Astrocyte (in vitro differentiated cells and primary cell): ENCODE measurements around the gene ALDH16A1. TPM values are rescaled to one million over a fixed set of nuclear protein-coding genes. Genes with fewer than 3 reads are reported as not detected.
A peak's percentile ranks its signal among the peaks of the same experiment; 100 is the strongest.

Experiments used
- DNase-seq: peaks from one replicate; pipeline ENCODE4 v3.0.0-alpha.2; 2010; ENCODE audit warnings: low read depth
- FAIRE-seq: peaks from 2 replicates; lab custom pipeline; 2011; peaks lifted over from hg19 to GRCh38; lab: Jason Lieb, UNC
- H2AFZ ChIP-seq: 2 replicates; pipeline ENCODE4 v1.6.0; 2012; ENCODE audit warnings: low read depth, low read length, inconsistent platforms
- H3K27ac ChIP-seq: 2 replicates; pipeline ENCODE4 v1.5.1; 2011; ENCODE audit warnings: low read depth, low read length, inconsistent platforms
- H3K27me3 ChIP-seq: 2 replicates; pipeline ENCODE4 v1.6.0; 2011; ENCODE audit warnings: low read length, inconsistent platforms; ENCODE audit not compliant: insufficient read depth
- H3K36me3 ChIP-seq: 2 replicates; pipeline ENCODE4 v1.5.1; 2011; ENCODE audit warnings: low read length, inconsistent platforms; ENCODE audit not compliant: insufficient read depth
- H3K4me1 ChIP-seq: 2 replicates; pipeline ENCODE4 v1.5.1; 2011; ENCODE audit warnings: low read length, inconsistent platforms; ENCODE audit not compliant: insufficient read depth
- H3K4me2 ChIP-seq: 2 replicates; pipeline ENCODE4 v1.6.0; 2012; ENCODE audit warnings: low read length, inconsistent platforms
- H3K4me3 ChIP-seq: 2 replicates; pipeline ENCODE4 v1.5.1; 2011; ENCODE audit warnings: low read depth, mild to moderate bottlenecking, low read length, inconsistent platforms; ENCODE audit not compliant: insufficient read depth
- H3K79me2 ChIP-seq: 2 replicates; pipeline ENCODE4 v1.6.0; 2012; ENCODE audit warnings: mild to moderate bottlenecking, low read length, inconsistent platforms; ENCODE audit not compliant: insufficient read depth
- H3K9ac ChIP-seq: 2 replicates; pipeline ENCODE4 v1.6.0; 2012; ENCODE audit warnings: mild to moderate bottlenecking, low read length, inconsistent platforms
- H3K9me3 ChIP-seq: 2 replicates; pipeline ENCODE4 v1.5.1; 2012; ENCODE audit warnings: low read depth, mild to moderate bottlenecking, low read length, inconsistent platforms; ENCODE audit not compliant: insufficient read depth
- H4K20me1 ChIP-seq: 2 replicates; pipeline ENCODE4 v1.6.0; 2012; ENCODE audit warnings: low read length, inconsistent platforms; ENCODE audit not compliant: insufficient read depth
- H3K27ac Mint-ChIP-seq: one replicate; pipeline ENCODE4 v1.8.0; 2021; ENCODE audit warnings: mild to moderate bottlenecking, mixed read lengths; ENCODE audit not compliant: unreplicated experiment
- H3K27me3 Mint-ChIP-seq: one replicate; pipeline ENCODE4 v1.8.0; 2021; ENCODE audit warnings: low read depth, mixed read lengths; ENCODE audit not compliant: unreplicated experiment
- H3K36me3 Mint-ChIP-seq: one replicate; pipeline ENCODE4 v1.8.0; 2021; ENCODE audit warnings: low read depth, mixed read lengths; ENCODE audit not compliant: unreplicated experiment
- H3K4me1 Mint-ChIP-seq: one replicate; pipeline ENCODE4 v1.8.0; 2021; ENCODE audit warnings: low read depth, mixed read lengths; ENCODE audit not compliant: unreplicated experiment
- H3K4me3 Mint-ChIP-seq: one replicate; pipeline ENCODE4 v1.8.0; 2021; ENCODE audit warnings: mild to moderate bottlenecking, moderate library complexity, mixed read lengths; ENCODE audit not compliant: unreplicated experiment
- H3K9me3 Mint-ChIP-seq: one replicate; pipeline ENCODE4 v1.8.0; 2021; ENCODE audit warnings: mild to moderate bottlenecking, mixed read lengths; ENCODE audit not compliant: unreplicated experiment
- EZH2 ChIP-seq: IDR thresholded peaks from 2 replicates; pipeline ENCODE4 v1.6.1; 2012; ENCODE audit warnings: mild to moderate bottlenecking, low read length, inconsistent platforms; ENCODE audit not compliant: insufficient read depth
- total RNA-seq: library from RNA; stranded (reverse); gene quantifications from 2 replicates; pipeline ENCODE4 v1.2.1, GENCODE V29; 2021
- TF ChIP-seq, protein P1 (sequence below): IDR thresholded peaks from 2 replicates; pipeline ENCODE4 v1.5.1; 2011; ENCODE audit warnings: low read depth, mild to moderate bottlenecking, inconsistent platforms, low read length, moderate library complexity; ENCODE audit not compliant: insufficient read depth

Gene ALDH16A1
- total RNA-seq, 1 donor from 2014 or later: 13.0 TPM

DNA sequence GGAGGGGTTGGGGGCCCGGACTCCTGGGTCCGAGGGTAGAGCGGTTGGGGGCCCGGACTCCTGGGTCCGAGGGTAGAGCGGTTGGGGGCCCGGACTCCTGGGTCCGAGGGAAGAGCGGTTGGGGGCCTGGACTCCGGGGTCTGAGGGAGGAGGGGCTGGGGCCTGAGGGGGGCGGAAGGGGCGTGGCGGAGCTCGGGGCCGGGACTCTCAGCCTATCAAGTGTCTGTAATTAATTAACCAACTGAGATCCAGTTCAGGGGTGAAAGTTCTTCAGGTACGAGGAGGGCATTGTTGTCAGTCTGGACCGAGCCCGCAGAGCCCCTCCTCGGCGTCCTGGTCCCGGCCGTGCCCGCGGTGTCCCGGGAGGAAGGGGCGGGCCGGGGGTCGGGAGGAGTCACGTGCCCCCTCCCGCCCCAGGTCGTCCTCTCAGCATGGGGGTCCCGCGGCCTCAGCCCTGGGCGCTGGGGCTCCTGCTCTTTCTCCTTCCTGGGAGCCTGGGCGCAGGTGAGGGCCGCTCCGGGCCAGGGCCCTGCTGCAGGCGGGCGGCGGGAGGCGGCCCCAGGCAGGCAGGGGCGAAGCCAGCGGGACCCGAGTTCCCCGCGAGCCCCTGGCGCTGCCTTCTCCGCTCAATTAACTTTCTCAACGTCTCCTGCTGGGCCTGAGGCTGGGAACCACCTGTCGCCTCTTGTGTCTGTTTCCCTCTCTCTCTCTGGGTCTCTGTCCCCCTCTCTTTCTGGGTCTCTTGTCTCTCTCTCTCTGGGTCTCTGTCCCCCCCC is 60.1 kb downstream of the ALDH16A1 start:
- Histone ChIP-seq H3K27me3 (no peaks in the 10 kb centered on the region), H3K36me3 (no peaks in the 10 kb centered on the region), H3K27ac (no peak overlapping the region), H3K4me3 (peak overlapping the region; percentile 61), H3K4me2 (peak overlapping the region; percentile 92), H3K4me1 (peaks cover 7% of the 10 kb centered on the region), H2AFZ (peak overlapping the region; percentile 92), H3K9me3 (no peaks in the 10 kb centered on the region), H4K20me1 (no peaks in the 10 kb centered on the region), H3K79me2 (no peaks in the 10 kb centered on the region), H3K9ac (peak overlapping the region; percentile 75)
- peaks cover 1% of the 10 kb centered on the region for H3K27me3 Mint-ChIP-seq
- FAIRE-seq (no peak), DNase-seq (no peak)
- peaks cover 1% of the 10 kb centered on the region for H3K36me3 Mint-ChIP-seq
- peaks cover 1% of the 10 kb centered on the region for H3K9me3 Mint-ChIP-seq
- H3K4me3 Mint-ChIP-seq: peak overlapping the region; percentile 85
- H3K4me1 Mint-ChIP-seq: peaks cover 5% of the 10 kb centered on the region
- H3K27ac Mint-ChIP-seq: no peak overlapping the region
- TF ChIP-seq, protein P1, sequence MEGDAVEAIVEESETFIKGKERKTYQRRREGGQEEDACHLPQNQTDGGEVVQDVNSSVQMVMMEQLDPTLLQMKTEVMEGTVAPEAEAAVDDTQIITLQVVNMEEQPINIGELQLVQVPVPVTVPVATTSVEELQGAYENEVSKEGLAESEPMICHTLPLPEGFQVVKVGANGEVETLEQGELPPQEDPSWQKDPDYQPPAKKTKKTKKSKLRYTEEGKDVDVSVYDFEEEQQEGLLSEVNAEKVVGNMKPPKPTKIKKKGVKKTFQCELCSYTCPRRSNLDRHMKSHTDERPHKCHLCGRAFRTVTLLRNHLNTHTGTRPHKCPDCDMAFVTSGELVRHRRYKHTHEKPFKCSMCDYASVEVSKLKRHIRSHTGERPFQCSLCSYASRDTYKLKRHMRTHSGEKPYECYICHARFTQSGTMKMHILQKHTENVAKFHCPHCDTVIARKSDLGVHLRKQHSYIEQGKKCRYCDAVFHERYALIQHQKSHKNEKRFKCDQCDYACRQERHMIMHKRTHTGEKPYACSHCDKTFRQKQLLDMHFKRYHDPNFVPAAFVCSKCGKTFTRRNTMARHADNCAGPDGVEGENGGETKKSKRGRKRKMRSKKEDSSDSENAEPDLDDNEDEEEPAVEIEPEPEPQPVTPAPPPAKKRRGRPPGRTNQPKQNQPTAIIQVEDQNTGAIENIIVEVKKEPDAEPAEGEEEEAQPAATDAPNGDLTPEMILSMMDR: no peak
- TF ChIP-seq EZH2: no peak

- no peak for DNase-seq
- TF ChIP-seq, protein P1: no peak
- no peak for TF ChIP-seq EZH2
- no peaks in the 10 kb centered on the region for H3K27me3 ChIP-seq
- no peaks in the 10 kb centered on the region for H3K36me3 ChIP-seq
- Mint-ChIP-seq H3K27ac (no peak overlapping the region), H3K9me3 (no peaks in the 10 kb centered on the region), H3K27me3 (no peaks in the 10 kb centered on the region), H3K4me1 (peaks cover 5% of the 10 kb centered on the region), H3K4me3 (peak overlapping the region; percentile 85), H3K36me3 (no peaks in the 10 kb centered on the region)
- H3K27ac ChIP-seq: no peak overlapping the region
- no peak for FAIRE-seq
- H3K9me3 ChIP-seq: no peaks in the 10 kb centered on the region
- H3K79me2 ChIP-seq: no peaks in the 10 kb centered on the region
- H3K4me2 ChIP-seq: peak overlapping the region; percentile 92
- H2AFZ ChIP-seq: no peak overlapping the region
- peak overlapping the region; percentile 75 for H3K9ac ChIP-seq
- H4K20me1 ChIP-seq: no peaks in the 10 kb centered on the region
- peaks cover 7% of the 10 kb centered on the region for H3K4me1 ChIP-seq
- H3K4me3 ChIP-seq: peak overlapping the region; percentile 61
Observed at GRCh38 chr19:49513746-49514118, 60.7 kb downstream of the ALDH16A1 start.

- Histone ChIP-seq H3K27ac (no peak overlapping the region), H3K9me3 (no peaks in the 10 kb centered on the region), H2AFZ (no peak overlapping the region), H3K79me2 (no peaks in the 10 kb centered on the region), H3K4me3 (no peak overlapping the region), H3K9ac (no peak overlapping the region), H3K27me3 (no peaks in the 10 kb centered on the region), H3K4me2 (peak overlapping the region; percentile 92), H3K36me3 (no peaks in the 10 kb centered on the region), H4K20me1 (no peaks in the 10 kb centered on the region), H3K4me1 (peaks cover 7% of the 10 kb centered on the region)
- Mint-ChIP-seq H3K27me3 (no peaks in the 10 kb centered on the region), H3K4me3 (no peak overlapping the region), H3K27ac (no peak overlapping the region), H3K36me3 (no peaks in the 10 kb centered on the region), H3K4me1 (peaks cover 5% of the 10 kb centered on the region), H3K9me3 (no peaks in the 10 kb centered on the region)
- DNase-seq (no peak), FAIRE-seq (no peak)
- TF ChIP-seq EZH2: no peak
- TF ChIP-seq, protein P1: no peak
Observed at GRCh38 chr19:49514151-49514550, 61.1 kb downstream of the ALDH16A1 start.
